Caco-2 (cell line): Measurements from ENCODE around the gene RAB43. TPM values are rescaled to one million over a fixed set of nuclear protein-coding genes. Genes with fewer than 3 reads are reported as not detected.
"Not testable (repeated sequence)": the region's sequence is repeated elsewhere in the genome, so short reads cannot be mapped to it uniquely, and the experiment has no call there.

Experiments
- BruUV-seq: library from RNA; stranded (reverse); fragments of 400-500 nt; replicated peaks from 2 replicates; lab custom pipeline; 2021; lab: Mats Ljungman, UMichigan
- CTCF ChIA-PET: fragments of 300-600 bp; sonication (Branson Sonifier 250); formaldehyde crosslinking; loops from one replicate; lab custom pipeline; 2022; ENCODE audit warnings: antibody characterized with exemption; lab: Charles Lee
- POLR2A ChIA-PET: fragments of 300-600 bp; sonication (Branson Sonifier 250); formaldehyde crosslinking; loops from one replicate; lab custom pipeline; 2022; ENCODE audit warnings: antibody characterized with exemption; lab: Charles Lee
- DNase-seq, 2 experiments: peaks; one replicate each; pipeline versions ENCODE4 v3.0.0 to v3.0.0-alpha.2; 2020 to 2022
- H3K27me3 ChIP-seq: replicated peaks from 2 replicates; pipeline ENCODE4 v1.6.0; 2011; ENCODE audit warnings: low read length; ENCODE audit not compliant: control insufficient read depth, insufficient read depth
- H3K36me3 ChIP-seq: 2 replicates; pipeline ENCODE4 v1.5.1; 2011; ENCODE audit warnings: low read length; ENCODE audit not compliant: control insufficient read depth, insufficient read depth
- H3K4me1 ChIP-seq: fragments of 250-450 bp; sonication (Bioruptor Pico); 2 replicates; pipeline ENCODE4 v1.5.1; 2020; ENCODE audit warnings: mild to moderate bottlenecking
- H3K4me3 ChIP-seq: 2 replicates; pipeline ENCODE4 v1.5.1; 2011; ENCODE audit warnings: low read depth, mild to moderate bottlenecking, control low read depth, low read length
- H3K9me3 ChIP-seq: fragments of 250-450 bp; sonication (Bioruptor Pico); 2 replicates; pipeline ENCODE4 v1.5.1; 2020; ENCODE audit warnings: mild to moderate bottlenecking, moderate library complexity
- H3K27ac Mint-ChIP-seq: one replicate; pipeline ENCODE4 v1.8.0; 2022; ENCODE audit warnings: mixed read lengths; ENCODE audit not compliant: unreplicated experiment
- H3K27me3 Mint-ChIP-seq: one replicate; pipeline ENCODE4 v1.8.0; 2022; ENCODE audit warnings: mixed read lengths; ENCODE audit not compliant: insufficient read depth, unreplicated experiment
- H3K36me3 Mint-ChIP-seq: one replicate; pipeline ENCODE4 v1.8.0; 2022; ENCODE audit warnings: mild to moderate bottlenecking, mixed read lengths; ENCODE audit not compliant: insufficient read depth, unreplicated experiment
- H3K4me1 Mint-ChIP-seq: one replicate; pipeline ENCODE4 v1.8.0; 2022; ENCODE audit warnings: low read depth, mixed read lengths; ENCODE audit not compliant: unreplicated experiment
- H3K4me3 Mint-ChIP-seq: one replicate; pipeline ENCODE4 v1.8.0; 2022; ENCODE audit warnings: mild to moderate bottlenecking, moderate library complexity, mixed read lengths; ENCODE audit not compliant: unreplicated experiment
- H3K9me3 Mint-ChIP-seq: one replicate; pipeline ENCODE4 v1.8.0; 2022; ENCODE audit warnings: mixed read lengths; ENCODE audit not compliant: unreplicated experiment
- CTCF ChIP-seq, 2 experiments: fragments of 200-600 bp in 1 of 2; IDR thresholded peaks; 1 replicate in 1 of 2; 2 replicates in 1 of 2; pipeline versions ENCODE4 v1.5.1 to v1.8.0; 2011 to 2022; ENCODE audit warnings: antibody characterized with exemption in 1 of 2, control low read depth in 1 of 2, inconsistent platforms in 1 of 2, low read depth in 1 of 2, low read length in 1 of 2, mild to moderate bottlenecking in 1 of 2, moderate library complexity in 1 of 2; ENCODE audit not compliant: insufficient read depth in 1 of 2, severe bottlenecking in 1 of 2, unreplicated experiment in 1 of 2
- intact Hi-C: fragments of 100-400 bp; cut with micrococcal nuclease; formaldehyde crosslinking; loops from one replicate; pipeline ENCODE4 v1.10.0; 2022; ENCODE audit not compliant: unreplicated experiment
- total RNA-seq: library from RNA; stranded (reverse); gene quantifications from 2 replicates; pipeline ENCODE4 v1.2.3, GENCODE V29; 2022

Gene RAB43
- total RNA-seq, 1 experiment from 2014 or later: 12.3 TPM

GRCh38 chr3:129116482-129116946 lies 5.1 kb downstream of the RAB43 start:
- intact Hi-C loops: no loop called here
- H3K27ac Mint-ChIP-seq: no peak overlapping the region

GRCh38 chr3:129114455-129114854 lies 7.1 kb downstream of the RAB43 start:
- intact Hi-C loops: no loop called here
- no peak overlapping the region for H3K4me3 ChIP-seq
- peaks cover 1% of the 10 kb centered on the region for H3K36me3 ChIP-seq
- Mint-ChIP-seq H3K27ac (no peak overlapping the region), H3K36me3 (peaks cover 13% of the 10 kb centered on the region), H3K4me1 (peaks cover 18% of the 10 kb centered on the region), H3K9me3 (no peaks in the 10 kb centered on the region), H3K27me3 (no peaks in the 10 kb centered on the region), H3K4me3 (no peak overlapping the region)
- CTCF ChIA-PET: no interaction called here
- no peak for TF ChIP-seq CTCF (IDR thresholded peaks at IDR 0.05; ENCODE audit: insufficient read depth in 1 of 2, low read depth in 1 of 2, low read length in 1 of 2, severe bottlenecking in 1 of 2, unreplicated experiment in 1 of 2)
- POLR2A ChIA-PET: no interaction called here
- H3K4me1 ChIP-seq: peaks cover 19% of the 10 kb centered on the region
- no TSS peak for BruUV-seq
- DNase-seq: no peak
- H3K9me3 ChIP-seq: no peaks in the 10 kb centered on the region
- no peaks in the 10 kb centered on the region for H3K27me3 ChIP-seq

More at GRCh38 chr3:129116482-129116946, 5.1 kb downstream of the RAB43 start:
- H3K9me3 Mint-ChIP-seq: no peaks in the 10 kb centered on the region
- ChIA-PET POLR2A (interaction anchor here (0.6 kb wide), 1 partner anchor 139 kb away, joined by 6 read pairs; no protein-coding TSS in a partner anchor), CTCF (interaction anchor here (0.6 to 0.9 kb wide), 2 partner anchors 30 to 63 kb away, joined by 5 to 10 read pairs; no protein-coding TSS in a partner anchor)
- TF ChIP-seq CTCF (IDR thresholded peaks at IDR 0.05; ENCODE audit: insufficient read depth in 1 of 2, low read depth in 1 of 2, low read length in 1 of 2, severe bottlenecking in 1 of 2, unreplicated experiment in 1 of 2): no peak
- peaks cover 24% of the 10 kb centered on the region for H3K4me1 Mint-ChIP-seq
- H3K27me3 ChIP-seq: no peaks in the 10 kb centered on the region
- no peak for DNase-seq
- no peaks in the 10 kb centered on the region for H3K27me3 Mint-ChIP-seq
- H3K9me3 ChIP-seq: no peaks in the 10 kb centered on the region
- H3K4me3 ChIP-seq: no peak overlapping the region
- H3K36me3 ChIP-seq: peaks cover 1% of the 10 kb centered on the region
- peaks cover 22% of the 10 kb centered on the region for H3K4me1 ChIP-seq
- peak overlapping the region; percentile 44 for H3K4me3 Mint-ChIP-seq
- H3K36me3 Mint-ChIP-seq: peaks cover 17% of the 10 kb centered on the region
- no TSS peak for BruUV-seq

GRCh38 chr3:129112308-129113052 lies 9.1 kb downstream of the RAB43 start:
- CTCF ChIA-PET: interaction anchor here (1.0 kb wide), 1 partner anchor 142 kb away, joined by 5 read pairs; no protein-coding TSS in a partner anchor
- BruUV-seq: no TSS peak
- intact Hi-C loops: no loop called here
- TF ChIP-seq CTCF (IDR thresholded peaks at IDR 0.05; ENCODE audit: insufficient read depth in 1 of 2, low read depth in 1 of 2, low read length in 1 of 2, severe bottlenecking in 1 of 2, unreplicated experiment in 1 of 2): no peak
- Mint-ChIP-seq H3K4me3 (no peak overlapping the region), H3K36me3 (peaks cover 11% of the 10 kb centered on the region), H3K9me3 (no peaks in the 10 kb centered on the region), H3K27me3 (no peaks in the 10 kb centered on the region), H3K27ac (no peak overlapping the region), H3K4me1 (peaks cover 11% of the 10 kb centered on the region)
- POLR2A ChIA-PET: no interaction called here
- no peak overlapping the region for H3K4me3 ChIP-seq
- peaks cover 10% of the 10 kb centered on the region for H3K4me1 ChIP-seq
- peak in 1 of 2 experiments; percentile 31 for DNase-seq
- H3K27me3 ChIP-seq: no peaks in the 10 kb centered on the region
- no peaks in the 10 kb centered on the region; the same call in 1 of the 2 replicates for H3K36me3 ChIP-seq
- H3K9me3 ChIP-seq: no peaks in the 10 kb centered on the region

GRCh38 chr3:129111076-129111780 lies 10.4 kb downstream of the RAB43 start:
- H3K27me3 Mint-ChIP-seq, DNase-seq, H3K9me3 Mint-ChIP-seq, intact Hi-C loops, POLR2A ChIA-PET, H3K27ac Mint-ChIP-seq, H3K4me1 Mint-ChIP-seq, H3K36me3 Mint-ChIP-seq, BruUV-seq, CTCF ChIA-PET, H3K36me3 ChIP-seq, H3K27me3 ChIP-seq, H3K4me1 ChIP-seq, H3K4me3 Mint-ChIP-seq, H3K4me3 ChIP-seq, H3K9me3 ChIP-seq: not testable (repeated sequence)
